Cerebellar nuclear complex (tissue), 1 donor: ENCODE measurements around the gene SRD5A1.
"Not testable (repeated sequence)": the region's sequence is repeated elsewhere in the genome, so short reads cannot be mapped to it uniquely, and the experiment has no call there.

Experiments used
- DNase-seq, 2 experiments: peaks; one replicate each; lab custom pipeline; 2025; lab: John Stamatoyannopoulos, UW

Gene SRD5A1

GRCh38 chr5:6645571-6646362 is 12.5 kb downstream of the SRD5A1 start:
- DNase-seq, result not testable (repeated sequence)

GRCh38 chr5:6649186-6649585 is 15.9 kb downstream of the SRD5A1 start:
- no peak for DNase-seq

GRCh38 chr5:6649681-6650080 is 16.4 kb downstream of the SRD5A1 start:
- DNase-seq, result no peak

- DNase-seq, result no peak
Observed at GRCh38 chr5:6652025-6652424, 18.8 kb downstream of the SRD5A1 start.

- no peak for DNase-seq
Observed at GRCh38 chr5:6655432-6655831, 22.2 kb downstream of the SRD5A1 start.

GRCh38 chr5:6656680-6657079 is 23.4 kb downstream of the SRD5A1 start:
- no peak for DNase-seq

GRCh38 chr5:6659941-6660684 is 26.9 kb downstream of the SRD5A1 start:
- DNase-seq, result no peak

- no peak for DNase-seq
Observed at GRCh38 chr5:6660688-6661087, 27.4 kb downstream of the SRD5A1 start.

- DNase-seq, result no peak
Observed at GRCh38 chr5:6666762-6667161, 33.5 kb downstream of the SRD5A1 start.

- DNase-seq, result no peak
Observed at GRCh38 chr5:6667648-6668047, 34.4 kb downstream of the SRD5A1 start.

- not testable (repeated sequence) for DNase-seq
Observed at GRCh38 chr5:6668717-6669116, 35.5 kb downstream of the SRD5A1 start.

- DNase-seq, result no peak
Observed at GRCh38 chr5:6673031-6673430, 39.8 kb downstream of the SRD5A1 start.

GRCh38 chr5:6673963-6674362 is 40.7 kb downstream of the SRD5A1 start:
- DNase-seq, result no peak

- DNase-seq, result no peak
Observed at GRCh38 chr5:6674421-6674820, 41.2 kb downstream of the SRD5A1 start.

- no peak for DNase-seq
Observed at GRCh38 chr5:6674886-6675285, 41.6 kb downstream of the SRD5A1 start.

- DNase-seq, result no peak
Observed at GRCh38 chr5:6675784-6676491, 42.7 kb downstream of the SRD5A1 start.

- no peak for DNase-seq
Observed at GRCh38 chr5:6676702-6677101, 43.5 kb downstream of the SRD5A1 start.

GRCh38 chr5:6678385-6678784 is 45.1 kb downstream of the SRD5A1 start:
- no peak for DNase-seq

GRCh38 chr5:6680922-6681321 is 47.7 kb downstream of the SRD5A1 start:
- no peak for DNase-seq

GRCh38 chr5:6681682-6682081 is 48.4 kb downstream of the SRD5A1 start:
- no peak for DNase-seq

- no peak for DNase-seq
Observed at GRCh38 chr5:6682239-6682638, 49.0 kb downstream of the SRD5A1 start.

- DNase-seq, result peak in 1 of 2 experiments; percentile 50
Observed at GRCh38 chr5:6683241-6683640, 50.0 kb downstream of the SRD5A1 start.

GRCh38 chr5:6684075-6684474 is 50.8 kb downstream of the SRD5A1 start:
- DNase-seq, result no peak
